HFF-Myc (cell line): Measurements from ENCODE around the gene PEX26.

Experiments
- DNase-seq: peaks from one replicate; pipeline ENCODE4 v3.0.0-alpha.2; 2011; ENCODE audit warnings: low read depth; ENCODE audit errors: extremely low read depth
- H3K4me3 ChIP-seq: replicated peaks from 2 replicates; pipeline ENCODE4 v1.5.1; 2011; ENCODE audit warnings: low read depth, mild to moderate bottlenecking, control low read depth, low read length
- TF ChIP-seq, protein P1 (sequence below): IDR thresholded peaks from 2 replicates; pipeline ENCODE4 v1.5.1; 2012; ENCODE audit warnings: mild to moderate bottlenecking, low read depth, low read length, control low read depth; ENCODE audit errors: missing control alignments

The PEX26 gene

DNA sequence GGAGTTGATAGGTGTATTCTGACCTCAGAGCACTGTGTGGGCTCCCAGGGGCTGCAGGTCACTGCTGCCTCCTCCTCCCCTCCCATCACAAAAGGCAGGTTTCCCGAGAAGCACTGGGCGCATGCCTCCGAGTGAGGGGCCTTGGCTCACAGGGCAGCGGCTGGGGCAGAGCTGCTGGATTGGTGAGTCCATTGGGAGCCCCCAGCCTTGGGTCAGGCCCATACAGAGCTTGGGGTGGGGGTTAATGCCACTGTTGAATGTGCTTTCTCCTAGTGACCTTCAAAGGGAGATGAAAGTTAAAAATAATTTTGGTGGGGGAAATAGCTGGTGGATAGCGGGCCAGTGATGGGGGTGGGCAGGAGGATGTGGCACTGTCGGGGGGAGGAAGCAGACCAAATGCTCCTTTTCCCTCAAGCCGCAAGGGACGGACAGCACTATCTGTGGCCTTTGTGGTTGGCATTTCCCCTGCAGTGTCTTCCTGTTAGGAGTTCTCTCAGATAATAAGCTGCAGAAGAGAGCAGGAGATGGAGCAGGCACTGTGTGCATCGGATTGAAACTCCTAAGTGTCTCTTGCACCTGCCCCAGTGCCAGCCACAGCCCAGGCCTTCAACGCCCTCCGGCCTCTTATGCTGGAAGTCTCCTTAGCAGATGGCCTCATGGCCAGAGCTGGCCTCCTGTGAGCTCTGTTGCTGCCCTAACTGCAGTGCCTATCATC lies 36.0 kb downstream of the PEX26 start:
- TF ChIP-seq, protein P1, sequence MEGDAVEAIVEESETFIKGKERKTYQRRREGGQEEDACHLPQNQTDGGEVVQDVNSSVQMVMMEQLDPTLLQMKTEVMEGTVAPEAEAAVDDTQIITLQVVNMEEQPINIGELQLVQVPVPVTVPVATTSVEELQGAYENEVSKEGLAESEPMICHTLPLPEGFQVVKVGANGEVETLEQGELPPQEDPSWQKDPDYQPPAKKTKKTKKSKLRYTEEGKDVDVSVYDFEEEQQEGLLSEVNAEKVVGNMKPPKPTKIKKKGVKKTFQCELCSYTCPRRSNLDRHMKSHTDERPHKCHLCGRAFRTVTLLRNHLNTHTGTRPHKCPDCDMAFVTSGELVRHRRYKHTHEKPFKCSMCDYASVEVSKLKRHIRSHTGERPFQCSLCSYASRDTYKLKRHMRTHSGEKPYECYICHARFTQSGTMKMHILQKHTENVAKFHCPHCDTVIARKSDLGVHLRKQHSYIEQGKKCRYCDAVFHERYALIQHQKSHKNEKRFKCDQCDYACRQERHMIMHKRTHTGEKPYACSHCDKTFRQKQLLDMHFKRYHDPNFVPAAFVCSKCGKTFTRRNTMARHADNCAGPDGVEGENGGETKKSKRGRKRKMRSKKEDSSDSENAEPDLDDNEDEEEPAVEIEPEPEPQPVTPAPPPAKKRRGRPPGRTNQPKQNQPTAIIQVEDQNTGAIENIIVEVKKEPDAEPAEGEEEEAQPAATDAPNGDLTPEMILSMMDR, result no peak
- H3K4me3 ChIP-seq, result no peak overlapping the region
- DNase-seq, result no peak

DNA sequence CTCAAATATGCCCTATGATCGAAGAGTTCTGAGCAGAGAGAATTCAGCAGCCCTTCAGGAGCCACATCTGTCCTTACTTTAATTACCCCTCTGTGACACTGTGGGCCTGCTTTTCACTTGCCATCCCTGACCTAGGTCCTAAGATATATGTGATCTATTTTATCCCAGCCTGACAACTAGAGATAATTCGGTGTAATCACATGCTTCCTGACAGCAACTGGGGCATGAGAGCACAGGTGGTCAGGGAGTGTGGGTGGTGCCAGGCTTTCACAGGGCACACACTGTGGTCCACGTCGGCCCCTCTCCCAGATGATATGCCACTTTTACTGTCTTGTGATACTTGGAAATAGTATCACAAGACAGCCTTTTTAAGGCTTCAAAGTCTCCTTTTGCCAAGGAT lies 36.7 kb downstream of the PEX26 start:
- DNase-seq, result no peak
- H3K4me3 ChIP-seq, result no peak overlapping the region
- TF ChIP-seq, protein P1, result no peak

DNA sequence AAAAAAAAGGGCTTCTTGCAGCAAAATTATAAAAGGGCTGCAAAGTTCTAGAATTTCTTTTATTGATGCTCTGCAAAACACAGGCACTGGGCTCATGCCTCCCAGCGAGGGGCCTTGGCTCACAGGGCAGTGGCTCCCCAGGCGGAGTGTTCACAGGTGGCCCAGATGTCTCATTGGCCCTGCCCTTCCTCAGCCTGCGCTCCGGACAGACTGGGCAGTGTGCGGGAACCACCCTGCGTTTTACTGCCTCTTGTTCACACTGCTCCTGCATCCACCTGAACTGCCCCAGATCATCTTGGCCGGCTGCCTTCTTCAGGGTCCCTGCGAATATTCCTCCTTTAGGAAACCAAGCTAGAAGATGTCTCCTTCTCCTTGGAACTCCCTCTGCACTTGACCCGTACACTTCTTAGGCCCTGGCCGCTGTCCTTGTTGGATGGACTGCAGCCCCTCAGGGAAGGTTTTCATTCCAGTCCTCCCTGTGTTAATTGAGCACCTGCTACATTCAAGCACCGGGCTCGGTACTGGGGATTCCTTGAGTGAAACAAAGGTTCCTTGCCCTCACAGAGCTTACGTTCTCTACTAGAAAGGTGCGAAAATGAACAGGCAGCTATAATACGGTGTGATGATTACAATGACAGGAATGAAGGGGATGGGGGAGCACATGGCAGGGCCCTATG lies 37.3 kb downstream of the PEX26 start:
- TF ChIP-seq, protein P1, result no peak
- H3K4me3 ChIP-seq, result no peak overlapping the region
- no peak for DNase-seq

DNA sequence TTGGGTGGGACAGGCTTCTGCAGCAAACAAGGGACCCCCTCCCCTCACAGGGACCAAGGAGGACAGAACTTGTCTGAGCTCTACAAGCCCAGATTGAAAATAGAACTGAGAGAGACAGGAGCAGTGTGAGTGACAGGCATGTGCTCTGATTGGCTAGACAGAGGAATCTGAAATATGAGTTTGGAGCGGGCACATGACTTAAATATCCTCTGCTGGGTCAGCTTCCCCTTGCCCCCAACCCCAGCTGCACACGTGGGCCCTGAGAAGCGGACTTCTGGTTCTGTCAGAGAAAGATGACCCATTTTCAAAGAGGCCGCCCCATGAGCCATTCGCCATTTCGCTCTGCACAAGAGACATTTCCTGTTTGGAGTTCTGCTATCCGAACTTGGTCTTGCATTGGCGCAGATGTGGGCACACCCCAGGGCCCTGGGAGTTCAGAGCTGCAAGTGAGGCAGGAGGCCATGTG lies 38.1 kb downstream of the PEX26 start:
- no peak overlapping the region for H3K4me3 ChIP-seq
- TF ChIP-seq, protein P1, result no peak
- no peak for DNase-seq

DNA sequence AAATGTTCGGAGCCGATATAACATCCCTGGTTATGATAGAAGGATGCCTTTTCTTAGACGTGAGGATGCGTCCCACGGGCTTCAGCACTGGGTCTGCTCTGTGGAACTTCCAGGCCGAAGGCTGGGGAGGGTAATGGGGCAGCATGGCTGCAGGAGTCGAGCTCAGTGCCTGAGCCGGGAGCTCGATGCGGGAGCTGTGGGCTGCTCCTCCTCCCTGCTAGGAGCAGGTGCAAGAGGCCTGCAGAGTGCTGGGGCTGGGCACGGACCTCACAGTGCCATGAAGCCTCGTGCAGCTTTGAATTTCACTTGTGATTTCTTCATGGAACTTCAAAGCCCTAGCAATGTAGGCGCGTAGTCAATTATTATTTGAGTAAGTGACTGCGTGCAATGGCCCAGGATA lies 38.8 kb downstream of the PEX26 start:
- TF ChIP-seq, protein P1, result no peak

DNA sequence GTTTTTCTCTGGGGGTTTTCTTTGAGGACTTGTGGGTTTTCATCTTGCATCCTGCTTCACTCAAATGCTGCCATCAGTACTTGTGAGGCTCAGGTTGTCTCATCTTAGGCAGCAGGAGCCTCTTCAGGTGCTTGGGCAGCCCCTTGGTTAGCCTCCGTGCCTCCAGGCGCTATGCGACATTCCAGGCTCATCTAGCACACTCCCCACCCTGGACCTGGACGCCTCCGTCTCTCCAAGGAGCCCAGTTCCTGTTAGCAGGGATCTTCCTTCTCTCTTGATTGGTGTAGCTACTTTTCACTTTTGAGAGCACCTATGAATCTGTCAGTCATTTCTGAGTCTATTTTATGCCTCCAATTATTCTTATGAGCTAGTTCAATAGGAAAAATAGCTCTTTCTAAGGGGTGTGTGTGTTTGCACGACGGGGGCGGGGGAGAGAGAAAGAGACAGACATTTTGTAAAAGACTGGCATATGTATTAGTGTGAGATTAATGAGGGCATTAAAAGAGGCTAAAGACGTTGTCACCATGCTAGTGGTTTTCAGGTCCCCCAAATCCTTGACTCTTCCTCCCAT lies 40.6 kb downstream of the PEX26 start:
- TF ChIP-seq, protein P1, result no peak
- DNase-seq, result no peak
- H3K4me3 ChIP-seq, result no peak overlapping the region

More for the DNA sequence above, 38.8 kb downstream of the PEX26 start:
- DNase-seq, result no peak
- H3K4me3 ChIP-seq, result no peak overlapping the region
